ENCODE results near the gene CASKIN1.

The CASKIN1 gene

DNA sequence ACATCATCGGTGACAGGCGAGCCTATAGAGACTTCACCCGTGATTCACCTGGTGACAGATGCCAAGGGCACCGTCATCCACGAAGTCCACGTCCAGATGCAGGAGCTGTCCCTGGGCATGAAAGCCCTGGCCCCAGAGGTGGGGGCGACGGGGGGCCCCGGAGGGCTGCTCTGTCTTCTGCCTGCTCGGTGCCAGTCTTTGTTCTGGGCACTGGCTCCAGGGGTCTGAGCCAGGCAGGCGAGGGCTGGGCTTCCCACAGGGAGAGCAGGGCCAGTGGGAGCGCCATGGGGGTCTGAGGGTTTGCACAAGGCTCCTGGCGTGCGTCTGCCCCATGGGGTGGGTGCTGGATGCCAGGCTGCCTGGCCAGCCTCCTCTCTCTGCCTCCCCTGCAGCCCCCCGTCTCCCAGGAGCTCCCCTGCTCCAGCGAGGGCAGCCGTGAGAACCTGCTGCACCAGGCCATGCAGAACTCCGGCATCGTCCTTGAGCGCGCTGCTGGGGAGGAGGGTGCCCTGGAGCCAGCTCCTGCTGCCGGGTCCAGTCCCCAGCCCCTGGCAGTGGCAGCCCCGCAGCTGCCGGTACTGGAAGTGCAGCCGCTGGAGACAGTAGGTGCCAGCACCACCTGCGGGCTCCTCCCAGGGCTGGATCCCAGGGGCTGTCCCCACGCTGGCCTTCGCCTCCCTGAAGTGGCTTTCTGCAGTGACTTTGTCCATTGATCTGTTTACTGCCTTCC, 36.8 kb upstream of the CASKIN1 start:
- DNase-seq = no peak

DNA sequence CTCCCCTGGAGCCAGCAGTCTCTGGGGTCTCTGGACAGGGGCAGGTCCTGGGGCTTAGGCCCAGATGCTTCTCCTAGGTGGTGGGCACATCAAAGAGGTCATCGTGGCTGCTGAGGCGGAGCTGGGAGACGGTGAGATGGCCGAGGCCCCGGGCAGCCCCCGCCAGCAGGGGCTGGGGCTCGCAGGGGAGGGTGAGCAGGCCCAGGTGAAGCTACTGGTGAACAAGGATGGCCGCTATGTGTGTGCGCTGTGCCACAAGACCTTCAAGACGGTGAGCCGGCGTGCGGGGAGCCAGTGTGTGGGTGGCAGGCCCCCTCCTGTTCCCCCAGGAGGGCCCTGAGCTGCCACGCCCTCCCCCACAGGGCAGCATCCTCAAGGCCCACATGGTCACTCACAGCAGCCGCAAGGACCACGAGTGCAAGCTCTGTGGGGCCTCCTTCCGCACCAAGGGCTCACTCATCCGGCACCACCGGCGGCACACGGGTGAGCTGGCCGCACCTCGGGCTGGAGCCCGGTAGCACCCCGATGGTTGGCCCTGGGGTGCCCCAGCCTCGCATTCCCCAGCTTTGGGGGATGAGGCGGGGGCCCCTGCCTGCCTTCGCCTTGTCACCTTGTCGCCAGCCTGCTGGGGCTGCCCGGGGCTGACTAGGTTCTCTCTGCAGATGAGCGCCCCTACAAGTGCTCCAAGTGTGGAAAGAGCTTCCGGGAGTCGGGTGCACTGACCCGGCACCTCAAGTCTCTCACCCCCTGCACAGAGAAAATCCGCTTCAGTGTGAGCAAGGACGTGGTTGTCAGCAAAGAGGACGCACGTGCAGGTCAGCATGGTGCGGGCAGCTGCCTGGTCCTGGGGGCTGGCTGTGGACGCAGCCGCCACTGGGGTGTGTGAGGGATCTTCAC, 35.9 kb upstream of the CASKIN1 start:
- no peak for DNase-seq

DNA sequence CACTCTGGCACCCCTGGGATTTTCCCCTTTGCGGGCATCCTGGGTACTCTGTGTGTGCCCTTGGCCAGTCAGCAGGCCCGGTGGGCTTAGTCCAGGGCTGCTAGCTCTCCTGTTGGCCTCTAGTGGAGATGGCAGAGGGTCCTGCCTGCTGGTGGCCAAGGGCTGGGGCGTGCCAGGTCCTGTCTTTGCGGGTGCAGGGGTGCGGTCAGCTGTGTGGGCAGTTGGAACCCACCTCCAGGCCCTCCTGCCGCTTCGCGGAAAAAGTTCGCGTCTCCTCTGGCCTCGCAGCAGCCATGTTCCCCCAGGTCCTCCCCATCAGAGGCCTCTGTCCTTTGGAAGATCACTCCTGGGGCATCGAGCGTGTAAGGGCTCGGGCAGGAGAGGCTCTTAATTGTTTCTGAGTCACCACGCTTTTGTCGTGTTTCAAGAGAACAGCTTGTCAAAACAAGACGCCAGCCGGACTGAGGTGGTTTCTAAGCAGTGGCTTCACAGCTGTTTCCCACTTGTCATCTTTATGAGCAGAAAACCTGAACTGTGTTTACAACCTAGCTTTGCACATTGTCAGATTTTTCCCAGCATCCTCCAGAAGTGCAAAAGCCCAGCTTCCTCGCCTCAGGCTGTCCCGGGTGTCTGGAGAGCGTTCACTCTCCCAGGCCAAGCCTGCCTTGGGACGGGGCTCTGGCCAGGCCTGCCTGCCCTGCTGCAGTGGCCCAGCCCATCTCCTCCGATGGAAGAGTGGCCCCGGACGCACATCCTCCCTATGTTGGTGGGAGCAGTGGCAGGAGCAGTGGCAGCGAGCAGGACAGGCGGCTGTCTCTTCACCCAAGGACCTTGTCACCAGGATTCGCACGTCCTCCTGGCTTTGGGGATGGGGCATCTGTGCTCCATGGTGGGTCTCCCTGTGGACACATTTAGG, 34.9 kb upstream of the CASKIN1 start:
- DNase-seq = no peak

DNA sequence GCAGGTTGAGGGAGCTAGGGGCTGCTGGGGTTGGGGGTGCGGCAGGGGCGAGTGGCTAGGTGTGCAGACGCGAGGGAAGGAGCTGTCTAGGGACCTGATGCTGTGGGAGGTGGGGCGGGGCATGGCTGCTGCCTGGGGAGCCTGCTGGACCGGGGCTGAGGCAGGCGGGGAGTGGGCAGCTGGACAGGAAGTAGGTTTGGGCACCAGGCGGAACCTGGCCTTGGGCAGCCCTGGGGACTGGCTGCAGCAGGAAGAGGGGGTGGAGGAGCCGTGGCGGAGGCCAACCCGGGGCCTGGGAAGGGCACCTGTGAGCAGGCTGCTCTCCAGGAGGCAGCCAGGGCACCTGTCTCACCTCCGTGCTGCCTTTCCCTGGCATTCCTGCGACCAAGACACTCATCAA, 34.0 kb upstream of the CASKIN1 start:
- DNase-seq = no peak

GRCh38 chr16:2229632-2230250, 33.3 kb upstream of the CASKIN1 start:
- no peak for DNase-seq

DNA sequence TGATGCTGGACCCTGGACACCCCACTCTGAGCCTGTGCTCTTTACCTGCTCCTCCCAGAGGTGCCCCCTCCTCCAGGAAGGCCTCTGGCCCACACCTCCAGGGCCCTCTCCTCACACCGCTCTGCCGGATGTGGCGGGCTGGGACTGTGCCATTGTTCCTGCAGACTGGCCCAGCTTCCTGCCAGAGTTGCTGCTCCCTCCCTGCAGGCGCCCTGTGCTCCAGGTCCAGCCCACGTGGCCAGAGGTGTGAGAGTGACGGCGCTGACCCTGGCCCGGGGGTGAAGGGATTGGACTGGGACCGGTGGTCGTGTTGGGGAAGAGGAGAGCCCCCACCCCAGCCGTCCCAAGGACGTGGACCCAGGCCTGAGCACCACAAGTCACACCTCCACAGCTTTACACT, 32.7 kb upstream of the CASKIN1 start:
- no peak for DNase-seq

- DNase-seq = no peak
These were observed 31.9 kb upstream of the CASKIN1 start for GRCh38 chr16:2228161-2228824.

DNA sequence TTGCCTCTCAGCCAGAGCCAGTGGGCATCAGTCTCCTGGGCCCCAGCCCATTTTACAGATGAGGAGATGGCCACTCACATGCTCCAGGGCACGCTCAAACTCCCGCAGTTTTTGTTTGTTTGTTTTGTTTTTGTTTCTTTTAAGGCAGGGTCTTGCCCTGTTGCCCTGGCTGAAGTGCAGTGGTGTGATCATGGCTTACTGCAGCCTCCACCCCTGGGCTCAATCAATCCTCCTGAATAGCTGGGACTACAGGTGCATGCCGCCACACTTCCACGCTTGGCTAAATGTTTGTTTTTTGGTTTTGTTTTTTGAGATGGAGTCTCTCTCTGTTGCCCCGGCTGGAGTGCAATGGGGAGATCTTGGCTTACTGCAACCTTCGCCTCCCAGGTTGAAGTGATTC, 30.5 kb upstream of the CASKIN1 start:
- DNase-seq = no peak

DNA sequence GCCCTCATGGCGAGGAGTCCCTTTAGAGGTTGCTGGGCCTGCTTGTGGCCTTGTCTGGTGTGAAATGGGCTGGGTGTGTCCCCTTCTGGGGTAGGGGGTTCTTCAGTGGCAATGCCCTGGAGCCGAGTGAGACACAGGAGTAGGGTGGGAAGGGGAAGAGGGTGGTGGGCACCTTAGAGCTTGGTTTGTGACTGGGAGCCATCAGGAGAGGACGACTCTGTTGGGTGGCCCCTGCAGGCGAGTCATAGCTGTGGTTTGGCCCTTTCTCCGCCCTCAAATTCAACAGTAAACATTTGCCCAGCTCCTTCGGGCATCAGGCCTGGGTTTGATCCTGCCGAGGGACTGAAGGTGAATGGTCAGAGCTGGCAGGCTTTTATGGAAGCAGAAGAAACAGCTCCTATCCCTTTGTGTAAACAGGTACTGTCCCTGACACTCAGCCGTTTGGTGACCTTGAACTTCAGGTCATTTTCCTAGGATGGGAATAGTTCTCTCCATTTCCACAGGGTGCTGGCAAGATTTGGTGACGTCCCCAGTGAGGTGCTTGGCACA, 29.9 kb upstream of the CASKIN1 start:
- DNase-seq = no peak

- peak; percentile 34 for DNase-seq
These were observed 27.6 kb upstream of the CASKIN1 start for GRCh38 chr16:2223942-2224486.

GRCh38 chr16:2223221-2223941, 27.0 kb upstream of the CASKIN1 start, which contains the start of gene E4F1:
TSS of gene E4F1 (plus strand) at chr16:2223591. CDS start at chr16:2223614, 23 bp downstream.
- DNase-seq = peak; percentile 99

GRCh38 chr16:2216330-2216729, 19.9 kb upstream of the CASKIN1 start:
- DNase-seq = no peak

DNA sequence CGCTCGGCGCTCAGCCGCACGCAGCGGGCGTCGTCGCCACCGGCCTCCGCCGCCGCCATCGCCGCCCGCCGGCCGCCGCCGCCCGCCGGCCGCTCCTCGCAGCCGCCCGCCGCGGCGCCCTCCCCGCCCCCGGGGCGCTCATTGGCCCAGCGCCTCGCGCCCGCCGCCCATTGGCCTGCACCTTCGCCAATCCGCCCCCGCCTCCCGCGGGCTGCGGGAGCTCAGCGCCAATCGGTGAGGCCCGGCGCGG, 18.2 kb upstream of the CASKIN1 start, which contains the start of gene PGP:
TSS of gene PGP (minus strand) at position 122 of the 250 bp plus-strand sequence. CDS start at position 59, 63 bp downstream.
- no peak for DNase-seq

GRCh38 chr16:2213817-2214718, 17.7 kb upstream of the CASKIN1 start:
- DNase-seq = no peak

DNA sequence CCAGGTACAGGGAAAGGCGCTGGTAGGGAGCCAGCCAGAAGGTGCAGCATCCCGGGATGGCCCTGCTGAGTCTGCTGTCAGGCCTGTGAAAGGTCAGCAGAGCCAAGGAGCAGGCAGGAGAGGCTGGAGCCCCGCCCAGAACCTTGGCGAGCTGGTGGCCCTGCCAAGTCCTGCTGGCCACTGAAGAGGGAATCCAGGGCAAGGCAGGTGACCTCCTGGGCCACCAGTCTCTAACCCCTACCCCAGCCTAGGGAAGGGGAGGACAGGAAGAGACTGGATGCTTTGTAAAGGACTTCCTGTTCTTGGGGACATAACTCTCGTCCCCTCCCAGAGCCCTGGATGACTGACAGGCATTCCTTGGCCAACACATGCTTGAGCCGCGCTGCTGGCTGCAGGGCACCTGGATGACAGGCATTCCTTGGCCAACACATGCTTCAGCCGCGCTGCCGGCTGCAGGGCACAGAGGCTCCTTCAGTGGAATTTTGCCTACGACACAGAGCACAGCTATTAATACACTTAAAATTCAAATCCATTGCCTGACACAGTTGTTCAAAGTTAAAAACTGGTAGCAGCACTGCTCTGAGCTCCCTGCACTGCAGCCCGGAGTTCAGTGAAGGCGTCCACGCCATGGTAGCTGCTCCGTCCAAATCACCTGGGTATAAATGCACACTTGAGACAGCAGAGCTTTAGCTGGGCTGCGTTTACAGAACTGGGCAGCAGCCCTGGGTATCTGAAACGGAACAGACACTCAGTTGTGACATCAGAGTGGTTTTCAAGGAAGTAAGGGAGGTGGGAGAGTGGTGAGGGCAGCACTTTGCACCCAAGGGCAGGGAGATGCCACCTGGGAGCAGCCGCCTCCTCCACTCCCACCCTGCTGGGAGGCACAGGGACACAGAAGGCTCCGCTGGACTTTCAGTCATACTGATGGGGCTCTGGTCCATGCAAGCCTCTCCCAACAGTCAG, 16.2 kb upstream of the CASKIN1 start:
- DNase-seq = no peak

DNA sequence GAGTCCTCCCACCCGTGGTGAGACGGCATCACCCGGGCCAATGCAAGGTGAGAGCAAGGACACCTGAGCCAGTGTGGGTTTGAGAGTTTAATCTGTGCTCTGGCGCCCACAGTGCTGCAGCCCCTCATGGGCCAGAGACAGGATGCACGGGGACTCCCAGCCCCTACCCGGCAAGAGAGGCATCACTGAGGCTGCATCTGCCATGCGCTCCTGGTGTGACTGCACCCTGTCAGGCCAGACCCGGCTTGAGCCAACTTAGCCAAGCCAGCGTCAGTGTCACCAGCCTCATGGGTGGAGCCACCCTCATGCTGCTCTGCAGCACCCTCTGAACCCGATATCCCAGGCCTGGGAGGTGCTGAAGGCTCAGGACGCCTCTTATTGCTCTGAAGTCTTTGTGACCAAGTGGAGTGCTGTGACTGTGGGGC, 15.5 kb upstream of the CASKIN1 start:
- DNase-seq = no peak

DNA sequence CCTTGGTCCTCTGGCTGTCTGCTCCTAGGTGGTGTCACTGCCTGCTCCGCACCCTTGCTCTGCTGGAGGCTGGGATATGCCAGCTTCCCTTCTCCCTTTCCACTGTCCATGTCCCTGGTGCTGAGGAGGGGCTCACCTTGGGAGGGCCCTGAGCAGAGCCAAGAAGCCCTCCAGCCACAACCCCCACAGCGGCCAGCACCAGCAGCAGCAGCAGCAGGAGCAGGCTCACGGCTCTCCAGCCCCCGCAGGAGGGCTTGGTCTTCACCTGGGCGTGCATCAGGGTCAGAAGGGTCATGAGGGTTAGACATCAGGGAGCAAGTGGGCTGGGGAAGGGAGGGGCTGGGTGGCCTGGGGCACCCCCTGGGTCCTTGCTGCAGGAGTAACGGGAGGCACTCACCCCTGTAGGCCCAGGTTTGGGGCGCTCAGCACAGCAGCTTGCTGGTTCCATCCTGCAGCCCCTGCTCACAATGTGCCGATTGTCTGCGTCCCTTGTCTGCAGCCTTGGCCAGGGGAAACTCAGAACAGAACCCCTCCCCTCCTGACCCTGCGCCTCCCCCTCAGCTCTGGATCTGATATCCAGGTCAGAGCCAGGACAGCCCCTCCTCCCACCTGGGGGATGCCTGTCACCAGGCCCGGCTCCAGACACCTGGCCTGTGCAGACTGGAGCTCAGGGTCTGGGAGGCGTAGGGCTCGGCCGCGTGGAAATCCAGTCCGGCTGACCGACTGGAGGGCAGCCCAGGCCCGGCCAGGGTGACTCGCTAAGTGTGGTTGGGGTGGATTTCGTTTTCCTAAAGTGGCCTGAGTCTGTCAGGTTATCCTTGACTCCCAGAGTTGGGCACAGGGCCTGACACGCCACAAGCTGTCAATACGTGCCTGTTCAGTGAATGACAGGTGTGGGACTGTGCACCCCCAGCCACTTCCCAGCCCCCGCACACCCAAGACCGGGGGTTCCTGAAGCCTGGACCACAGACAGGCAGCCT, 14.3 kb upstream of the CASKIN1 start, which contains the start of gene BRICD5:
TSS of gene BRICD5 (minus strand) at position 478 of the 980 bp plus-strand sequence. CDS start at position 448, 30 bp downstream.
- no peak for DNase-seq
